GM12801 (cell line): ENCODE results near the gene GINS1.

Experiments
- TF ChIP-seq, protein P1 (sequence below): IDR thresholded peaks from one replicate; pipeline ENCODE4 v1.5.1; 2011; ENCODE audit warnings: control low read depth; ENCODE audit not compliant: insufficient read length; ENCODE audit errors: extremely low read depth

The GINS1 gene

DNA sequence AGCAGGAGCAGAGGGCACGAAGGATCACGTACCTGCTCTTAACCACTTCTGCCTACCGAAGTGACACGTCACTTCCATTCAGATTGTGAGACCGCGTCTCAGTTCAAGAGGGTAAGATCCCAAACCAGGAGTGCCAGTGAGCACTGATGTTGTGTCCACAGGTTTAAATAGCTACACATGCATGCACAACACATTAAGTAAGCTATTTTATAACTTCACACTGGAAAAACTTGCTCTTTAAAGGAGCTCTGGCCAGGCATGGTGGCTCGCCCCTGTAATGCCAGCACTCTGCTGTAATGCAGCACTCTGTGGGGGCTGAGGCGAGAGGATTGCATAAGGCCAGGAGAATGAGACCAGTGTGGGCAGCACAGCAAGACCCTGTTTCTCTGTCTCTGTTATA is 37.9 kb upstream of the GINS1 start:
- TF ChIP-seq, protein P1, sequence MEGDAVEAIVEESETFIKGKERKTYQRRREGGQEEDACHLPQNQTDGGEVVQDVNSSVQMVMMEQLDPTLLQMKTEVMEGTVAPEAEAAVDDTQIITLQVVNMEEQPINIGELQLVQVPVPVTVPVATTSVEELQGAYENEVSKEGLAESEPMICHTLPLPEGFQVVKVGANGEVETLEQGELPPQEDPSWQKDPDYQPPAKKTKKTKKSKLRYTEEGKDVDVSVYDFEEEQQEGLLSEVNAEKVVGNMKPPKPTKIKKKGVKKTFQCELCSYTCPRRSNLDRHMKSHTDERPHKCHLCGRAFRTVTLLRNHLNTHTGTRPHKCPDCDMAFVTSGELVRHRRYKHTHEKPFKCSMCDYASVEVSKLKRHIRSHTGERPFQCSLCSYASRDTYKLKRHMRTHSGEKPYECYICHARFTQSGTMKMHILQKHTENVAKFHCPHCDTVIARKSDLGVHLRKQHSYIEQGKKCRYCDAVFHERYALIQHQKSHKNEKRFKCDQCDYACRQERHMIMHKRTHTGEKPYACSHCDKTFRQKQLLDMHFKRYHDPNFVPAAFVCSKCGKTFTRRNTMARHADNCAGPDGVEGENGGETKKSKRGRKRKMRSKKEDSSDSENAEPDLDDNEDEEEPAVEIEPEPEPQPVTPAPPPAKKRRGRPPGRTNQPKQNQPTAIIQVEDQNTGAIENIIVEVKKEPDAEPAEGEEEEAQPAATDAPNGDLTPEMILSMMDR, result no peak

DNA sequence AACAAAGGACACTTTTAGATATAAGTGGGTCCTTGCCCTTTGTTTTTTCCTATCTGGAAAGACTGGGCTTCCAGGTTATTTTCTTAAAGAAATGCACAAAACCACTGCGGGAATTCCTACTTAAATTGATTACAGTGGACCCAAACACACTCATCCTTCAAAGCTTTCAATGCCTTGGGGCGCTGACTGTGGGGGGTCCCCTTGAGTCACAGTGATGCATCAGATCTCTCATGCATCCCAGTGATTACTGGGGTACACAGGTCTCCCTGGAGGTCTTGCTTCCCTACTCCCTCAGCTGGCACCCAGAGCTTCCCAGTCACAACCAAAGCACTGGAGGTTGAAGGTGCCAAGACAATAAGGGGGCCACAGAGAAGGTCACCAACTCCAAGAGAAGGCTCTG is 37.5 kb upstream of the GINS1 start:
- TF ChIP-seq, protein P1, result no peak

DNA sequence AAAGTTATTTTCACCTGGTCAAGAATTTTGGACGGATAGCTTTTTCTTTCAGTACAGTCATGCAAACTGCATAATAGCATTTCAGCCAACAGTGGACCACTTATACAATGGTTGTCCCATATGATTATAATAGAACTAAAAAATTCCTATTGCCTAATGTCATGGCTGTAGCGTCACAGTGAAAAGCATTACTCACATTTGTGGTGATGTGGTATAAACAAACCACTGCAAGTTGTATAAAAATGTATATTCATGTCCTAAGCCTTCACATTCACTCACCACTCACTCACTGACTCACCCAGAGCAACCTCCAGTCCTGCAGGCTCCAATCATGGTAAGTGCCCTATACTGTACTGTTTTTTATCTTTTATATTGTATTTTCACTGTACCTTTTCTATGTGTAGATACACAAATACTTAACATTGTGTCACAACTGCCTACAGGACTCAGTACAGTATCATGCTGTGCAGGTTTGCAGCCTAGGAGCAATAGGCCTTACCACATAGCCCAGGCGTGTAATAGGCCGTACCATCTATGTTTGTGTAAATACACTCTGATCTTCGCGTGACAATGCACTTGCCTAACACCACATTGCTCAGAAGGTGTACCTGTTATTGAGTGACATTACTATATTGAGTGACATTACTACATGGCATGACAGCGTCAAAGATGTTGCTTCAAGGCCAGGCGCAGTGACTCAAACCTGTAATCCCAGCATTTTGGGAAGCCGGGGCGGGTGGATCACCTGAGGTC is 34.7 kb upstream of the GINS1 start:
- TF ChIP-seq, protein P1, result no peak

DNA sequence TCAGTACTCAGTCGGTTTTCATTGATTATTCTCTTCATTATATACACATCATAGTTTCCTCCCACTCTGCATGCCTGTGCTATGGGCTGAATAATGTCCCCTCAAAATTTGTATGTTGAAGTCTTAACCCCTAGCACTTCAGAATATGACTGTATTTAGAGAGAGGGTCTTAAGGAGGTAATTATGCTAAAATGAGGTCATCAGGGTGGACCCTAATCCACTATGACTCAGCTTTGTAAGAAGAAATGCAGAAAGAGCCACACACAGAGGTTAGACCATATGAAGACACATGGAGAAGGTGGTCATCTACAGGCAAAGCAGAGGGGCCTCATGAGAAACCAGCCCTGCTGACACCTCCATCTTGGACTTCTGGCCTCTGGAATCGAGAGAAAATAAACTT is 32.6 kb upstream of the GINS1 start:
- TF ChIP-seq, protein P1, result no peak

DNA sequence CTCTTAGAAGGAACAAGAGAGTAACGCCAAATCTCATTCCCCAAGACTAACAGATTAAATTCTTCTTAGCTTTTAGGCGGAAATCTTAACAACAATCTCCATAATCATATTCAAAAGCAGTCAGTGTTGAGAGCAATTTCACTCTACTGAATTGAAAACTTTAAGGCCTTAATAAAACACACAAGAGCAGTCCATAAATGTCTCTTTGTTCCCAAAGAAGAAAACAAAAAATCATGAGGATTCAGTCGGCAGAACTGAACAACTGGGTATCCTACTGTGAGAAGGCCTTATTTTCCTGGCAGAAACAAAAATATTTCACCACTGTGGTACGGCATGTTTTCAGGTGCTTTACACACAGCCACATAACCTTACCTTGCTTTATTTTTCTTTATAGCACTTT is 31.2 kb upstream of the GINS1 start:
- TF ChIP-seq, protein P1, result no peak

DNA sequence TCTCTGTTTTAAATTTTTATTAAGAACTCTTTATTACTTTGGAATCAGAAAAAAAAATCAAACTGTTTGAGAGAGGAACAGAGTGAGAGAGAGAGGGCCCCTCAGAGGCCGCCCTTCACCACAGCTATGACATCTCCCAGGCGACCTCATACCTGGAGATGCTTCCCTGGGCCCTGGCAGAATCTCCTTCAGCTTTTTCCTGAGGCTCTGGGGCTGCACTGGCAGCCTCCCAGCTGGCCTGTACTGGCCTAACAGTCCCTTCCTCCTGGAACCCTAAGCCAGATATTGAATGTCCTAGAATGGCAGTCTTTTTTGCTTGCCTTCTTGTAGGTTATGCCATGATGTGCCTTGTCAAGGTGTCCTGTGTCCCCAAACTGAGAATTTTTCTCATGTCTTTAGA is 30.6 kb upstream of the GINS1 start:
- TF ChIP-seq, protein P1, result no peak

DNA sequence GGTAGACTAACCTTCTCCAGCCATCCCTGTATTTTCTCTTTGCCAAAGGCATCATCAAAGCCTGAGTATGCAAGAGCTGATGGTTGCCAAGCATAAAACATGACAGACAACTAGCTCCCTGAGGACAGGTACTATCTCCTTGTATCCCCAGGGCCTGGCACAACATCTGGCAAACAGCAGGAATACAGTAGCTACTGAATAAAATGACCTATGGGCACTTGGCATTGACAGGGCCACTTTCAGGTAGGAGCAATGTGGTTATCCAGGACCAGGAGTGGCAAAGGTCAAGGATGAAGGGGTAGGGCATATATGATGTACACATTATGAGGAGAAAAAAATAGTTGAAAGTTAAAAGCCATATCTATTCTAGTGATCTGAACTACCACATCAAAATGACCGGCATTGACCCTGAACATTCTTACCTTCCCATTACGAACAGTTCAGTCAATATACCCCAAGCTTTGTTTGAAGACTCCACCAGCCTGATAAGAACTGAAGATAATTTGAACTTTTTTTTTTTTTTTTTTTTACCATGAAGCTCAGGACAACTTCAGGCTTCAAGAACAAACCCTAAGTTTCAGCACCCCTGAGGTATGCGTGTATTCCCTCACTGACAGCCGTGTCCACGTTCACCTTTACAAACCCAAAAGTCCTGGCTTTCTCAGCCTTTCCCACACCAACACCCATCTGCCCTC is 29.1 kb upstream of the GINS1 start:
- TF ChIP-seq, protein P1, result no peak
